Ascending aorta (tissue), 2 donors: ENCODE data around the gene RYR3. TPM values are rescaled to one million over a fixed set of nuclear protein-coding genes. Genes with fewer than 3 reads are reported as not detected.

Experiments used
- DNase-seq, 2 donors: peaks; one replicate each; pipeline ENCODE4 v3.0.0-alpha.2; 2019; ENCODE audit warnings: low spot score in 2 of 2
- H3K27ac ChIP-seq, 2 donors: fragments of 200-600 bp; sonication (generic); one replicate each; pipeline ENCODE4 v1.5.1; 2016 to 2017; ENCODE audit warnings: mild to moderate bottlenecking in 1 of 2
- H3K27me3 ChIP-seq: fragments of 200-600 bp; sonication (generic); one replicate; pipeline ENCODE4 v1.5.1; 2017
- H3K36me3 ChIP-seq, 2 donors: fragments of 200-600 bp; sonication (generic); one replicate each; pipeline ENCODE4 v1.5.1; 2016
- H3K4me1 ChIP-seq, 2 donors: fragments of 200-600 bp; sonication (generic); one replicate each; pipeline ENCODE4 v1.5.1; 2016 to 2017; ENCODE audit warnings: mild to moderate bottlenecking in 1 of 2
- H3K4me3 ChIP-seq, 2 donors: fragments of 200-600 bp; sonication (generic); one replicate each; pipeline ENCODE4 v1.5.1; 2016 to 2017; ENCODE audit warnings: mild to moderate bottlenecking in 1 of 2
- H3K9me3 ChIP-seq, 2 donors: fragments of 200-600 bp; sonication (generic); one replicate each; pipeline ENCODE4 v1.5.1; 2016
- CTCF ChIP-seq, 3 experiments: fragments of 200-600 bp in 2 of 3; fragments of 450-650 bp in 1 of 3; sonication (generic) in 2 of 3; IDR thresholded peaks; one replicate each; pipeline ENCODE4 v1.5.1; 2016 to 2019; ENCODE audit warnings: antibody characterized with exemption in 3 of 3, mild to moderate bottlenecking in 1 of 3, moderate library complexity in 1 of 3
- intact Hi-C: fragments of 100-400 bp; cut with DNase I; formaldehyde crosslinking; loops from one replicate; pipeline ENCODE4 v1.15.1; 2023
- total RNA-seq: library from RNA; depleted of rRNA; stranded (reverse); fragments of >200 nt; gene quantifications from one replicate; pipeline ENCODE4 v1.1.0, GENCODE V29; 2016

The RYR3 gene
- total RNA-seq, 1 donor from 2014 or later: 3.1 TPM

GRCh38 chr15:33374226-33374914, 63.6 kb downstream of the RYR3 start:
- H3K4me1 ChIP-seq: no peaks in the 10 kb centered on the region
- intact Hi-C loops: no loop called here
- H3K36me3 ChIP-seq: no peaks in the 10 kb centered on the region
- no peak for DNase-seq
- no peaks in the 10 kb centered on the region for H3K27me3 ChIP-seq
- TF ChIP-seq CTCF (IDR thresholded peaks at IDR 0.05): no peak
- no peak overlapping the region for H3K4me3 ChIP-seq
- no peak overlapping the region for H3K27ac ChIP-seq
- H3K9me3 ChIP-seq: no peaks in the 10 kb centered on the region

- no peak overlapping the region for H3K4me3 ChIP-seq
These were observed 64.5 kb downstream of the RYR3 start for GRCh38 chr15:33375236-33375635.

GRCh38 chr15:33377204-33377603, 66.4 kb downstream of the RYR3 start:
- Histone ChIP-seq H3K27me3 (no peaks in the 10 kb centered on the region), H3K9me3 (no peaks in the 10 kb centered on the region), H3K4me1 (no peaks in the 10 kb centered on the region), H3K27ac (no peak overlapping the region), H3K4me3 (no peak overlapping the region), H3K36me3 (no peaks in the 10 kb centered on the region)
- intact Hi-C loops: no loop called here
- no peak for TF ChIP-seq CTCF (IDR thresholded peaks at IDR 0.05)
- no peak for DNase-seq

More at GRCh38 chr15:33375236-33375635, 64.5 kb downstream of the RYR3 start:
- H3K9me3 ChIP-seq: no peaks in the 10 kb centered on the region
- DNase-seq: no peak
- no peaks in the 10 kb centered on the region for H3K27me3 ChIP-seq
- no peaks in the 10 kb centered on the region for H3K4me1 ChIP-seq
- no peak for TF ChIP-seq CTCF (IDR thresholded peaks at IDR 0.05)
- no peak overlapping the region for H3K27ac ChIP-seq
- intact Hi-C loops: no loop called here
- H3K36me3 ChIP-seq: no peaks in the 10 kb centered on the region

GRCh38 chr15:33378866-33379480, 68.2 kb downstream of the RYR3 start:
- H3K27ac ChIP-seq: no peak overlapping the region
- H3K9me3 ChIP-seq: no peaks in the 10 kb centered on the region
- no peak for TF ChIP-seq CTCF (IDR thresholded peaks at IDR 0.05)
- H3K4me3 ChIP-seq: no peak overlapping the region
- no peaks in the 10 kb centered on the region for H3K36me3 ChIP-seq
- no peaks in the 10 kb centered on the region for H3K27me3 ChIP-seq
- DNase-seq: no peak
- intact Hi-C loops: no loop called here
- no peaks in the 10 kb centered on the region for H3K4me1 ChIP-seq

GRCh38 chr15:33380406-33380805, 69.6 kb downstream of the RYR3 start:
- intact Hi-C loops: no loop called here
- no peak for TF ChIP-seq CTCF (IDR thresholded peaks at IDR 0.05)
- Histone ChIP-seq H3K27me3 (no peaks in the 10 kb centered on the region), H3K36me3 (no peaks in the 10 kb centered on the region), H3K4me3 (no peak overlapping the region), H3K27ac (no peak overlapping the region), H3K4me1 (no peaks in the 10 kb centered on the region), H3K9me3 (no peaks in the 10 kb centered on the region)
- no peak for DNase-seq
